HG02981 (cell line): ENCODE data around the gene TEFM.
A peak's percentile ranks its signal among the peaks of the same experiment; 100 is the strongest.
"Not testable (repeated sequence)": the region's sequence is repeated elsewhere in the genome, so short reads cannot be mapped to it uniquely, and the experiment has no call there.

ENCODE experiments used
- ATAC-seq: cut with Tn5 transposase; IDR thresholded peaks from one replicate; pipeline ENCODE4 v1.9.1; 2021; ENCODE audit warnings: mild to moderate bottlenecking, moderate library complexity; ENCODE audit not compliant: unreplicated experiment

TEFM gene, protein sequence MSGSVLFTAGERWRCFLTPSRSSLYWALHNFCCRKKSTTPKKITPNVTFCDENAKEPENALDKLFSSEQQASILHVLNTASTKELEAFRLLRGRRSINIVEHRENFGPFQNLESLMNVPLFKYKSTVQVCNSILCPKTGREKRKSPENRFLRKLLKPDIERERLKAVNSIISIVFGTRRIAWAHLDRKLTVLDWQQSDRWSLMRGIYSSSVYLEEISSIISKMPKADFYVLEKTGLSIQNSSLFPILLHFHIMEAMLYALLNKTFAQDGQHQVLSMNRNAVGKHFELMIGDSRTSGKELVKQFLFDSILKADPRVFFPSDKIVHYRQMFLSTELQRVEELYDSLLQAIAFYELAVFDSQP

DNA sequence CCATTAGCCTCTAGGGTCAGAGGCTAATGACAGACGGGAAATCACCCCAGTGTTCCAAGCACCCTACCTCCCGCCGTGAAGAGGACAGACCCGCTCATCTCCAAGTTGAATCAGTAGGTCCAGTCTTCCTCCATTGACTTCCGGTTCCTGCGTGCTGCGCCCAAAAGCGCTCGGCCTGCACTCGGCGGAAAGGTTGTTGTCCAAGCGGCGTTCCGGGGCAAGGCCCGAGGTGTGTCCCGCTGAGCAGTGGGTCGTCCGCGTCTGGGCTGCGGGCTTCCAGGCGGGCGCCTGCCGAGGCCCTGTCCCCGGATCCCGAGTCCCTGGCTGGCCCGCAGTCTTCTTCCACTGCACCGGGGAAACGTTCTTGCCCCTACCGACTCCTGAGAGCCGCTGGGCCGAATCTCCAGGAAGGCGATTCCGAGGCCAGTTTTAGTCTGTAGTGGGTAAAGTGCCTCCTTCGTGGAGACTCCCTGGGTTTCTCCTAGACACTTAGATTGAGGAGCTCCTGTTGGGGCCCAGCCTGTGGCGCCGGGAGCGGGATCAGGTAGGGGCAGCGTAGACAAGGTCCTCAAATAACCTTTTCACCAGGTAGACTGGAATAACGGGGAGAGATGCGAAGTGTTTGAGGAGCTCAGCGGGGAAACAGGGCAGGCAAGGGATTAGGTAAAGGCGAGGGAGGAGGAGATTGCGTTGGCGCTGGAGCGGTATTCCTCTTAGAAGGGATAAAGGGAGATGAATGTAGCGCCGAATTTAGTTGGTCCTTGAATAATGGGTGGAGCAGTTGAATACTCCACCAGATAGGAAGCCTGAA lies at the start of gene TEFM:
Gene TEFM (minus strand): TSS at position 138 of the 811 bp plus-strand sequence. CDS start 40 bp downstream, at position 98.
- ATAC-seq: peak; percentile 86

DNA sequence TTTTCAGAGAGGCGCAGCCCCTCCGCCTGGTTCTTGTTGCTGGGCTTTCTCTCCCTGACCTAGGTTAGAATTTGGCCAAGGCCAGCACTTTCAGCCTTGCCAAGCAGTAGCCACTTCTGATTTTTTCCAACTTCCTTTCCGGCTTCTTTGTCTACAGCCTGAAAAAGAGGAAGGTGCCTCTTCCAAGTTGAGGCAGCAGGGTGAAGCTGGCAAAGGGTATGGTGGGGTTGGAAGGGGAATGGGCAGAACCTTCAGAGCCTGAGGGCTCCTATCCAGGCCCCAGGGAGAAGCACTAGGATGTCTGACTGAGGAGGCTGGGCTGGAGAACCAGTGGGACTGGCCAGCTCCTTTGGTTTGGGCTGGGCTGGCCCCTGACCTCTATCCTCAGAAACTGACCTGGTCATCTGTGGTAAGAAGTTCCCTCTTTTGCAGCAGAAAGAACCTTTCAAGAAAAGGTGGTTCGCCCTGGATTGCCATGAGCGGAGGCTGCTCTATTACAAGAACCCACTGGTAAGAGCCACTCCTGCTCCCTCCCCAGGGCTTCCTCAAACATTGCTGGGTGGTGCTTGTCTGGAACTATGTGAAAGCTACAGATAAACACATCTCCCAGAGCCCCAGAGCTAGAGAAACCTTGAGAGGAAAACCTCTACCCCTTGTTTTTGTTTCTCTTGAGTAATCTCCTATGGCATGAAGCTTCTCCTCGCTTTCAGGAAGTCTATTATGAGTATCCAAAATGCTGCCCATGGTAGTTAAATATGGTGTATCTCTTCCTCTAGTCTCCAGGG lies 48.2 kb upstream of the TEFM start:
- ATAC-seq: no peak

DNA sequence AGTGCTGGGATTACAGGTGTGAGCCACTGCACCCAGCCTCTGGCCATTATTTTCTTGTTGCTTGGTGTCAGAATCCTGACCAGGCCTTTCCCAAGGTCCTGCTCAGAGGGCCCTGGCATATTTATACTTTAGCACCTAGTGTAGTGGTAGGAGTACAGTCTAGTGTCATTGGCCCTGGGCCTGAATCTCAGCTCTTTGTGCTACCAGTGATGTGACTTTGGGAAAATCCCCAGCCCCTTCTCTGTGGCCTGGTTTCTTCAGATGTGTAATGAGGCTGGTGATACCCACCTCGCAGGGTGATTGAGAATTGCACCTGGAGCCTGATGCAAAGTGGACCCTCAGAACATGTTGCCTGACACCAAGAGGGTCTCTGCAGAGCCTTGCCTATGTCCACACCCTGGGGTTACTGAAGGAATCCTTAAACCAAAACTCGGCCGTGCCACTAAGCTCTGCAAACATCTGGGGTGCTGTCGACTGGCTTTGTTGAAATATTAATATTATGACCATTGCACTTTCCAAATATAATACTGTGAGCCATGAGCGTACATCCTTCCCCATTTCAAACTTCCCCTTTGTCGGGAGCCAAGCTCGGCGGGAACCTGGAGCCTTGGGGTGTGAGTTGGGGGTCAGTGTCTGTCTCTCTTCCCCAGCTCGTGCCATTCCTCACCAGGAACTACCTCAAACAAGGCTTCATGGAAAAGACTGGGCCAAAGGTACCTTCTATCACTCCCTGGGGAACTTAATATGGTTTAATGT lies 46.8 kb upstream of the TEFM start:
- no peak for ATAC-seq

DNA sequence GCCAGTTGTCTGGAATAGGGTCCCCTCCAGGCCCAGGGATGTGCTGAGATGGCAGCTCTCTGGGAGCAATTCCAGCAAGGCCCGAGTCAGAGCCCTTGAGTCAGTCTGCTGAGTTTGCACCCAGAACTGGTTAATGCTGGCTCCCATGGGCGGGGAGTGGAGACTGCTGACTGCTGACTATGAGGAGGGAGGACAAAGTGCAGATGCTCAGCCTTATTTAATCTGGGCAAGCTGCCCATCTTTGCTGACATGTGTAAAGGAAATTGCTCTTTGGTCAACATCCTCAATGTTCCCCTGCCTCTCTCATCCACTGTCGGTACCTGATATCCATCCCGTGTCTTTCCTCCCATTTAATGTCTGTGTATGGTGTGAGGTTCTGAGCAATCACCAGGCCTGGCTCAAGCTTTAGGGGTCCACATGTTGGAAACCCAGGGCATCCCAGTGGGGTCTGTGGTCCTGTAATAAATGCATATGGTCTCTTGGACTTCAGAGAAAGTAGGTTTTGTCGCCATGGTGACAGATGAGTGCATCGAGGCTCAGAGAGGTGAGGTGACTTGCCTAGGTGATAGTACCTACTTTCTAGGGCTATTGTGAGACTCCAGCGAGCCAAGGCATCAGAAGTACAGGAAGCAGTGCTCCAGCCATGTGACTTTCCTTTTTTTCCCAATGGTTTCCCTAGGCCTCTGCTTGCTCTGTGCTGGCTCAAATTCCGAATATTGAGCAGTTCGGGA lies 44.8 kb upstream of the TEFM start:
- no peak for ATAC-seq

DNA sequence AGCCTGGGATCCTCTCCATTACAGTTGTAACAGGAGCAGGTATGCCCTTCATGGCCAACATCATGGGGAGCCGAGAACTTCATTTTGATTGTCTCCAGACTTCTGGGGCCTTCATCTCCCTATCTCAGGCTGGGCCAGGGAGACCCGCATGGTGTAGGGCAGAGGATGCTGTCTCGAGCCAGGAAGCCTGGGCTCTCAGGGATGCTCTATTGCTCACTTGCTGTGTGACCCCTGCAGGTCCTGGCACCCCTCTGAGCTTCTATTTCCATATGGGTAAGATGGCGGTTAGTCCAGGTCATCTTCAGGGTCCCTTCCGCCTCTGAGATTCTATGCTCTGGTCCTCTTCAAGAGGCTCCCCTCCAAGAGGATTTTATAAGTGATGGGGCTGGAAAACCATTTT lies 44.2 kb upstream of the TEFM start:
- ATAC-seq: no peak

DNA sequence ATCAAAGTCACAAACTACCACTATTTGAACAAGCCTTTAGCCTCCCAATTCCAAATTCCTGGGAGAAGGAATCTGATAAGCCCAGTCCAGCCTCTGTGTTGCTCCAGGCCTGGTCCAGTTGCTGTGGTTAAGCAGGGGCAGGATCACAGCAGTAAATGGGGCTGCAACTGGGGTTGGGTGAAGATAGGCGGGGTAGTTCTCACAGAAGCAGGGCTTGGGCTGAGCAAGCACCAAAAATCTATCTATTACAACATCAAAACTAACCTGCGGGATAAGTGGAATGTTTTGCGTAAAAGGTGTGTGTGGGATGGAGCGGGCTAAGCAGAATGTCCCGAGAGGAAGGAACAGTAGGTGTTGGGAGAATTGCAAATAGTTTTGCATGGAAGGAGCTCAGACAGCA lies 41.8 kb upstream of the TEFM start:
- ATAC-seq: no peak

DNA sequence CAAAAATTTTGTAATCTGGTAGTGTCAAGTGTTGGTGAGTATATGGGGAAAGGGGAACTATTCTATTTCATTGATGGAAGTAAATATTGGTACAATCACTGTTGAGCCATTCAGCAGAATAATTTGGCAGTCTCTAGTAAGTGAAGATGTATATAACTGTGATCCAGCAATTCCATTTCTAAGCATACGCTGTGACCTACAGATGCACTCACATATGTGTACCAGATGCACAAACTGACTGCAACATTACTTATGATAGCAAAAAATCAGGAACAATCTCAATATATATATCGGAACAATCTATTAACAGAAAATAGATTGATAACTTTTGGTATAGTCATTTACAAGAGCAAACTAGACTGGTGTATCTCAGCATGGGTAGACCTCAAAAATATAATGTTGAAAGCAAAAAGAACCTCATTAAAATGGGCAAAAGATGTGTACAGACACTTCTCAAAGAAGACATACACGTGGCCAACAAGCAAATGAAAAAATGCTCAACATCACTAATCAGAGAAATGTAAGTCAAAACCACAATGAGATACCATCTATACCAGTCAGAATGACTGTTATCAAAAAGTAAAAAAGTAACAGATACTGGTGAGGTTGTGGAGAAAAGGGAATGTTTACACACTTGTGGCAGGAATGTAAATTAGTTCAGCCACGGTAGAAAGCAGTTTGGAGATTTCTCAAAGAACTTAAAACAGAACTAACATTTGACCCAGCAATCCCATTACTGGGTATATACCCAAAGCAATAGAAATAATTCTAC lies 36.5 kb upstream of the TEFM start:
- ATAC-seq: no peak

DNA sequence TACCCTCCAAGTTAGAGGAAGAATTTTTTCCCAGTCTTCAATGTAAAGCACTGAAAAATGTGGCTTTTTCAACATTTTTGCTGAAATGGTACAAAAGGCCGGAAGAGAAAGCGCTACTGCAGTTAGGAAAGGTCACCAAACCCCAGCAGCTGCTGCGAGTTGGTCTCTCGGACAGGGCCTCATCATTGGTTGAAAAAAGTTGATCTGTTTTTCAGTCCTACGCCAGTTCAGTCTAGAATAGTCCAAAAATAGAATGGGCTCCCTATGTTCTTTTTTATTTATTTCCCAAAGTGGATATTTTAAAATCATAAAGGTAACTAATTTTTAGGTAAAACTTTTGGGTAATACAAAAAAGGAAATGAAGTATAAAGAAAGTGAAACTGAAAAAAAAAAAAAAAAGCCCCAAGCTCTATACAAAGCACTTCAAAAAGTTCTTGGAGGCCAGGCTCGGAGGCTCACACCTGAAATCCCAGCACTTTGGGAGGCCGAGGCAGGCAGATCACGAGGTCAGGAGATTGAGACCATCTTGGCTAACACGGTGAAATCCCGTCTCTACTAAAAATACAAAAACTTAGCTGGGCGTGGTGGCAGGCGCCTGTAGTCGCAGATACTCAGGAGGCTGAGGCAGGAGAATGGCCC lies 33.1 kb upstream of the TEFM start:
- no peak for ATAC-seq

DNA sequence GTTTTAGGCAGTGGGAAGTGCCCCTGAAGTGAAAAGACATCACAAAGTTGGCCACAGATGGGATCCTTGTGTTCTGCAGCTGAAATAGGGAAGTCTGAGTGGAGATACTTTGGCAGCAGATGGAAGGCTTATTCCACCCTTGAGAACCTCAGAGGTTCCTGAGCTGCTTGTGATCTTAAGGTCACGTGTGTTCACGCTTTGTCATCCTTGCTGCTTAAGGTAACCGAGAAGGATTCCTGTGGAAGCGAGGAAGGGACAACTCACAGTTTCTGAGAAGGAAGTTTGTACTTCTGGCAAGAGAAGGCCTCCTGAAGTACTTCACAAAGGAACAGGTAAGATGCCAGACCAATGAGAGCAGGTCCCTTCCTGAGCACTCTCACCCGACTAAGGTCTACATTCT lies 27.9 kb upstream of the TEFM start:
- ATAC-seq: no peak

DNA sequence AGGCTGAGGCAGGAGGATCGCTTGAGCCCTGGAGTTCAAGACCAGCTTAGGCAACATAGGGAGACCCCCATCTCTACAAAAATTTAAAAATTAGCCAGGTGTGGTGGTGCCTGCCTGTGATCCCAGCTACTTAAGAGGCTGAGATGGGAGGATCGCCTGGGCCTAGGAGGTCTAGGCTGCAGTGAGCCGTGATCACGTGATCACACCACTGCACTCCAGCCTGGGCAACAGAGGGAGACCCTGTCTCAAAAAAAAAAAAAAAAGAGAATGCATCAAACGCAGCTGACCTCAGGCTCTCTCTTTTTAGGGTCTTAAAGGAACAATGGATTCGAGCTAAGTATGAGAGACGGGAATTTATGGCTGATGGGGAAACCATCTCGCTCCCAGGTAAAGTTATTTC lies 25.5 kb upstream of the TEFM start:
- not testable (repeated sequence) for ATAC-seq

DNA sequence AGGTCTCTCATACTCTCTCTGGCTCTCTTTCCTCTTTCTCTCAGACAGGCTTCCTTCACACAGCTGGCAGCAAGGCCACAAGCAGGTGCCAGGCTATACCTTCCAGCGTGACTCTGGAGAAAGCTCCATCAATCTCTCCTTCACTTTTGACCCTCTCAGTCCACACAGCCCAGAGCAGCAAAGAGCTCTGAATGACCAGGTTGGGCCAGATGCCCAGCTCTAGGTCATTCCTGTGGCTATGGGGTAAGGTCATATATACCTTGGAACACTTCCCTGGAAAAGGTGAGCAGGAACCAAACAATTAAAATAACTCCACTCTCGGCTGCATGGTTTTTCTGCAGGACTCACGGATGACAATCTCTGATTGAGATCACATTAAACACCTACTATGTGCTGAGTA lies 24.5 kb upstream of the TEFM start:
- no peak for ATAC-seq

DNA sequence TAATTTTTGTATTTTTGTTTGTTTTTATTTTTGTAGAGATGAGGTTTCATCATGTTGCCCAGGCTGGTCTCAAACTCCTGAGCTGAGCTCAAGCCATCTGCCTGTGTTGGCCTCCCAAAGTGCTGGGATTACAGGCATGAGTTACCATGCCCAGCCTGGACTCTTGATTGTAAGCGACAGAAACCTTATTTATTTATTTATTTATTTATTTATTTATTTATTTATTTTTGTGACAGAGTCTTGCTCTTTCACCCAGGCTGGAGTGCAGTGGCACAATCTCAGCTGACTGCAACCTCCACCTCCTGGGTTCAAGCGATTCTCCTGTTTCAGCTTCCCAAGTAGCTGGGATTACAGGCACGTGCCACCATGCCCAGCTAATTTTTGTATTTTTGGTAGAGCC lies 23.8 kb upstream of the TEFM start:
- not testable (repeated sequence) for ATAC-seq

DNA sequence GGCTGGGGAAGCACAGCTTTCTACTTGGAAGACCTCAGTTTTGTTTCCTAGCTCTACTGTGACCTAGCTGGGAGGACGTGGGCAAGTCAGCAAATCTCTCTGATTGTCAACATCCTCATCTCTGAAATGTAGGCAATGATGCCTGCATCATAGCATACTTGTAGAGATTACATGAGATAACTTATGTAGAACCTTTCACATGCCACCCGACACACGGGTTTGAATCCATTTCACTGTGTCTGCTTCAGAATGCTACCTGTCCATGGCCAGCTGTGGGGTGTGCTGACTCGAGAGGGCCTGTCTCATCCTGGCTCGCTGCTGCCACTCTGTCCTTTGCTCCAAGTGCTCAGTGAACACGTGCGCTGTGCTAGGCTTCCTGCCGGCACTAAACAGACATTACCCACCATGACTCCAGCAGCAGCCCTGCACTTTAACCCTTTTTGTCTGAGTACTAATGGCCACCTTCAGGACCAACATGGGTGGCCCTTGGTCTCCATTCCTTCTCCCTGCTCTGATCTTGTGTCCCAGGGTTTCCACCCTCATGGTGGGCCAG lies 23.1 kb upstream of the TEFM start:
- ATAC-seq: no peak

DNA sequence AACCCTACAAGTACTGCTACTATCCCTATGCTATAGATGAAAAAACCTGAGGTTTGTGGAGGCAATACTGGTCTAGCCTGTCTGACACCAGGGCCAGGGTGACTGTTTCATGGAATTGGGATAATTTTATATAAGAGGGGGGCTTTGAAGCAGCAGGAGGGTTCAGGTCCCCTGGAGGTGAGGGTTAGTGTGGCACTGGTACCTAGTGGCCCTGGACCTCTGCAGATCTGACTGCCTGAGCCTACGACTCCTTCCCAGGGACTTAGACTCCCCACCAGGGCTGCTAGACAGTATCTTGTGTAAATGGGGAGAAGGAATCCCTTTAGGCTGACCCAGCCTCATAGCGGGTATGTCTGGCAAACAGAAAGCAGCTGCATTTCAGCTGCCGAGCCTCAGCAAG lies 22.5 kb upstream of the TEFM start:
- no peak for ATAC-seq

DNA sequence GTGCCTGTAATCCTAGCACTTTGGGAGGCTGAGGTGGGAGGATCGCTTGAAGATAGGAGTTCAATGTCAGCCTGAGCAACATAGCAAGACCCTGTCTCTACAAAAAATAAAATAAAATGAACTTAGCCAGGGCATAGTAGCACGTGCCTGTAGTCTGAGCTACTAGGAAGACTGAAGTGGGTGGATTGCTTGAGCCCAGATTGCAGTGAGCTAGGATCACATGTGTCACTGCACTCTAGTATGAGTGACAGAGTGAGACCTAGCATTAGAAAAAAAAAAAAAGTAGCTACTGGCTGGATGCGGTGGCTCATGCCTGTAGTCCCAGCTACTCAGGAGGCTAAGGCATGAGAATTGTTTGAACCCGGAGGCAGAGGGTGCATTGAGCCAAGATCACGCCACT lies 21.7 kb upstream of the TEFM start:
- no peak for ATAC-seq

DNA sequence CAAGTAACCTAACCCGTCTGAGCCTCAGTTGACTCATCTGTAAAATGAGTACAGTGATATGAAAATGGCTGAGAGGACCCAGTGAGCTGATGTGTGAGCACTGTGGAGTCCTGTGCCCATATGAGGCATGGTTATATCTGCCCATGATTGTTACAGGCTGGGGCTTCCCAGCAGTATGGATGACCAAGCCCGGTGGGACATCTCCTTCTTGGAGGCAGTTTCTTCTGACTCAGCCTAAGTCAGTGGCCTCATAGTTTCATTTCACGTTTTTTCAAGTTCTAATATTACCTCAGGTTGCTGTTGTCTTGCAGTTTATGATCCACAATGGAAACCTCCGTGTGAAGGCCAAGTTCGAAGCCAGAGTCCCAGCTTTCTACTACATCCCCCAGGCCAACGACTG lies 20.5 kb upstream of the TEFM start:
- no peak for ATAC-seq

DNA sequence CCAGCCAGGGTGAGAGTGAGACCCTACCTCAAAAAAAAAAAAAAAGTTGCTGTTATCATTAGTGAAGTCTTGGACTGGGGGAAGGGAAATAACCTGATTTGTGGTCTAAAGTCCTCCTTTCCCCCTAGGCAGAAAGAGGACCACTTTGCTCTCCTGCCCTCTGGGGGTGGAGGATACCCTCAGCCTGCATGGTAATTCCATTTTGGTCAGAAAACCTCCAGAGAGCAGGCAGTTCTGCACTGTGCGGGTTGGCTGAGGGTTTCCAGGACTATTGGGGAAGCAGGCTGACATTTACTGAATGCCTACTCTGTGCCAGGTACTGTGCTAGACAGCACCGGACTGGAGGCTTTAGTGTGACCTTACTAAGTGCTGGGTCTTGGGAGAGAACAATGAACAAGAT lies 18.3 kb upstream of the TEFM start:
- no peak for ATAC-seq

DNA sequence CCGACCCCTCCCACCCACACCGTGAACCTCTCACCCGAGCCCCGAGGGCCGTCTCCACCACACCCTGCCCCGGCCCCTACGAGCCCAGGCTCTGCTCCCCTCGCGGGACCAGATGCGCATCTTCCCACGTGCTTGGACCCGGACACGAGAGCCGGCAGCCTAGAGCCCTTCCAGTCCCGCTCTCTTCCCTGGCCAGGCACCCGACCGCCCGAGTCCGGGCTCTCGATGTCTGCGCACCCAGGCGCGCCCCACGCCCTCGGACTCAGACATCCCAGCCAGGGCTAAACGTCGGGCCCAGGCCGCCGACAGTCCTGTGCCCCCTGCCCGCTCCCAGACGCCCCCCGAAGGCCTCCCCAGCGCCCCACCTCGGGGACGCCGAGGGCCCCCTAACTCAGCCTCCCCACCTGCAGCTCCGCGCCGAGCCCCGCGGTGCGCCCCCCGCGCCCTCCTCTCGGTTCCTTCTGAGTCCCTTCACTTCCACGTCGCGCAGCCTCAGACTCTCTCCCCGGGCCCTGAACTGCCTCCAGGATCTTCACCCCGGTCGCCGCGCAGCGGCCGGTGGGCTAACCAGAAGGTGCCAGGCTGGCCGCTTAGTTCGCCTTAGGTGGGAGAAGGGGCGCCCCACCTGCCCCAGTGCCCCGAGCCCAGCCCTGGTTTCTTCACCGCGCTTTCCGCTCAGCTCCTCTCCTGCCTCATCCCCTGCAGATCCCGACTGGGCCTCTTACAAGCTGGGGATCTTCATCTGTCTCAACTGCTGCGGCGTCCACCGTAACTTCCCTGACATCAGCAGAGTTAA lies 16.4 kb upstream of the TEFM start:
- ATAC-seq: no peak
